ENCODE measurements around the gene PAIP2.
A peak's percentile ranks its signal among the peaks of the same experiment; 100 is the strongest.
"Not testable (repeated sequence)": the region's sequence is repeated elsewhere in the genome, so short reads cannot be mapped to it uniquely, and the experiment has no call there.

PAIP2 gene

GRCh38 chr5:139401546-139401945, 59.9 kb downstream of the PAIP2 start:
- intact Hi-C loops (cut with DNase I) = no loop called here
- no peak for DNase-seq

DNA sequence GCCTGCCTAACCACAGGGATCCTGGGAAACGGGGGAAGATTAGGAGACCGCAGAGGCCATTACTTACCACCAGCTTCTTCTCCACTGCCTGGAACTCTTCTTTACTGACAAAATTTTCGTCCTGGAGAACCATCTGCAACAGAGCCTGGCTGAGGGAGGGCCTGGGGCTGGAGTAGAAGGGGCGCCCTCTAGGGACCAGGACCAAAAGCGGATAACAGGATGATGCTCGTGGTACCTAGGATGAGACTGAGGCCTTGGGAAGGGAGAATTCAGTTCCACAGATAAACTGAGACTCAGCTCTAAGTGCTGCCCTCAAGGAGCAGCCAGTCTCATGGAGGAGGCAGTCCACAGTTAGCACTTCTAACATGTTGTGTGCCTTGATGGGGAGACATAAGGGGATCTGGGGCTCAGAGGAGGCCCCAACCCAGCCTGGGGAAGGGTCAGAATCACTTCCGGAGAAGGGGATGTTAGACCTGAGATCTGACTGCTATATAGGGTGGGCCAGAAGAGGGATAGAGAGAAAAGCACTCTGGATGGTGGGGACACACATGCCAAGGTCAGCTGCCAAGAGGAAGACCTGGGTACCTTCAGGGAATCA, 61.0 kb downstream of the PAIP2 start:
- no peak for DNase-seq
- intact Hi-C loops (cut with DNase I) = no loop called here

GRCh38 chr5:139403418-139403786, 61.7 kb downstream of the PAIP2 start:
- DNase-seq = no peak
- intact Hi-C loops (cut with DNase I) = no loop called here

DNA sequence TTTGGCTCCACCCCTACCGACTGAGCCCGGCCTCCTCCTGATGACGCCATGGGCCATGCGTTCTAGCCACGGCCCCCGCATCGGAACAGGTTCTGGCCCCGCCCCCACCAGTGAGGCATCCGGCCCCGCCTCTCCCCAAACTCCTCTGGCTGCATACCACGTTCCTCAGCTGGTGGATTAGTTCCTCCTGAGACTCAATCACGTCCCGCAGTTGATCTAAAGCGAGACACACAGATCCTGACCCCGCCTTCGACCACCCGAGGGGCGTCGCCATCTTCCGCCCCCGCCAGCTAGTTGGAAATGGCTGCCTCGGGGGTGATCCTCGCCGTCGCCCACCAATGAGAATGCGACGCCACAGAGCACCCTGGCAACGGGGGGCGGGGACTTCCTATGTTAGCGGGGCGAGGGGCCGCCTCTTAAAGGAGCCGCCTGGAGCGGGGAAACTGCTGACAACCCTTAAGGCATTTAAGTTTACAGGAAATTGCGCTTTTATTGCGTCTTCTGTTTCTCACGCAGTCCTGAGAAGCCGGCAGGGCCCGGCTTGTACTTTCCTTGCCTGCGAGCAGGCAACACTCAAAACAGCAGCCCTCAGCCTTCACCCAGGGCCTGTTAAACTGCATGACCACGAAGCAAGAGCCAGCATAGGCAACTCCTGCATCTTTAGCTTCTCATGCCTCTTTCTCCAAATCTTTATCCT, 62.3 kb downstream of the PAIP2 start, which contains the start of gene SPATA24:
Gene SPATA24, minus strand, starts transcription at position 303 of the 697 bp plus-strand sequence. Its CDS starts 29 bp downstream, at position 274.
- intact Hi-C loops (cut with DNase I) = no loop called here

DNA sequence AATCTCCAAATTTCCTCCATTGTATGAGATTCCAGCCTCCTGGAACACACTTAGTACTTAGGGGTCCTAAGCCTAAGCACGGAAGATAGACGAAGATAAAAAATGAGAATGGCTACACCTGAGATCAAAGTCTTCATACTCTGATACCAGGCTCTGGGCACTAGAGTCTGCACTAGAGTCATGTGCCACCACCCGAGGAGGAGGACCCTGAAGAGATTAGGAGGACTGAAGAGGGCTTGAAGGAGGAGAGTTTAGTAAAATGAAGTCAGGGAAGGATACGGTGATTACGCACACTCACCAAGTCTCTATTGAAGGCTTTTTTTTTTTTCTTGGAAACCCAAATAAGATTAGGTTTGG, 62.8 kb downstream of the PAIP2 start:
- intact Hi-C loops (cut with DNase I) = no loop called here
- DNase-seq = no peak

More for the DNA sequence above, 62.3 kb downstream of the PAIP2 start, which contains the start of gene SPATA24:
- DNase-seq = peak; percentile 96 to 99 (median 98)

- intact Hi-C loops (cut with DNase I) = loop anchor here (5.0 kb wide), 1 partner anchor 65 kb away; the partner anchor contains the start of gene PAIP2
- no peak for DNase-seq
Measured at GRCh38 chr5:139406963-139407362, 65.3 kb downstream of the PAIP2 start.

GRCh38 chr5:139407517-139407916, 65.9 kb downstream of the PAIP2 start:
- intact Hi-C loops (cut with DNase I) = loop anchor here (5.0 kb wide), 1 partner anchor 65 kb away; the partner anchor contains the start of gene PAIP2

GRCh38 chr5:139408191-139408590, 66.5 kb downstream of the PAIP2 start:
- intact Hi-C loops (cut with DNase I) = loop anchor here (5.0 kb wide), 1 partner anchor 66 kb away; the partner anchor contains the start of gene PAIP2

More at GRCh38 chr5:139407517-139407916, 65.9 kb downstream of the PAIP2 start:
- DNase-seq = no peak

GRCh38 chr5:139409116-139409515, 67.5 kb downstream of the PAIP2 start:
- not testable (repeated sequence) for DNase-seq
- intact Hi-C loops (cut with DNase I) = loop anchor here (5.0 kb wide), 1 partner anchor 67 kb away; the partner anchor contains the start of gene PAIP2

More at GRCh38 chr5:139408191-139408590, 66.5 kb downstream of the PAIP2 start:
- peak in 5 of 42 donors; percentile 12 to 58 (median 49) for DNase-seq

DNA sequence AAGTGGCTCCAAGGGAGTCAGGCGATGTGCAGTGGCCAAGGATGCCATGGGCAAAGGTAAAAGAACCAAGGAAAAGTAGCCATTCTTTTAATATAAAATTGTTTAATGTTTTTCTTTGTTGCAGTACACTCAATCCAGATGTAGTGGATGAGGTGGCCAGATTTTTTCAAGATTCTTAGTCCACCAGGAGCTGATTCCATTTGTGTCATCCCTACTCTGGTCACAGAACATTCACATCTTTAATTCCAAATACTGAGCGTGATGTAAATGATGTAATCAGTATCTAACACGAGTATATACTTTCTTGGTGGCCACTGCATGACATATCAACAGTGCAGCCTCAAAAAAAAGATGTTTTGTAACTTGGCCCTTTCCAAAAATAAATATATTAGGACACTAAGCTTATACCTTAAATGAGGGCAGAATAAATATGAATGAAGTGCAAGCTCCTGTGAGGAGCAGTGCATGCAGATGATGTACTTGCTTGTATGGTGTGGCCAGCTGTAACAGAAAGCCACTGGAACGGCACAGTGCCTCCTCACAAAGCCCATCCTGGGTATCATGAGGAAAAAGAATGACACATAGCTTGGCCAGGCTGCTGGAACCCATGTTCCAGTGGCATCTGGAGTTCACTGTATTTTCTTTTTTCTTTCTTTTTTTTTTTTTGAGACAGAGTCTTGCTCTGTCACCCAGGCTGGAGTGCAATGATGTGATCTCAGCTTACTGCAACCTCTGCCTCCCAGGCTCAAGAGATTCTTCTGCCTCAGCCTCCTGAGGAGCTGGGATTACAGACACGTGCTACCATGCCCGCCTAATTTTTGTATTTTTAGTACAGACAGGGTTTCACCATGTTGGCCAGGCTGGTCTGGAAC, 68.7 kb downstream of the PAIP2 start:
- intact Hi-C loops (cut with DNase I) = loop anchor here (10.0 kb wide), 1 partner anchor 154 kb away; the partner anchor contains the start of gene UBE2D2
- peak in 1 of 42 donors; percentile 21 for DNase-seq

GRCh38 chr5:139410993-139411828, 69.6 kb downstream of the PAIP2 start:
- intact Hi-C loops (cut with DNase I) = loop anchor here (10.0 kb wide), 1 partner anchor 154 kb away; the partner anchor contains the start of gene UBE2D2
- peak in 22 of 42 donors; percentile 13 to 81 (median 50) for DNase-seq

- DNase-seq = no peak
- intact Hi-C loops (cut with DNase I) = loop anchor here (10.0 kb wide), 1 partner anchor 152 kb away; the partner anchor contains the start of gene UBE2D2
Measured at GRCh38 chr5:139413153-139413552, 71.5 kb downstream of the PAIP2 start.

GRCh38 chr5:139413963-139414362, 72.3 kb downstream of the PAIP2 start:
- intact Hi-C loops (cut with DNase I) = loop anchor here (10.0 kb wide), 1 partner anchor 151 kb away; the partner anchor contains the start of gene UBE2D2
- DNase-seq = peak in 1 of 42 donors; percentile 2

DNA sequence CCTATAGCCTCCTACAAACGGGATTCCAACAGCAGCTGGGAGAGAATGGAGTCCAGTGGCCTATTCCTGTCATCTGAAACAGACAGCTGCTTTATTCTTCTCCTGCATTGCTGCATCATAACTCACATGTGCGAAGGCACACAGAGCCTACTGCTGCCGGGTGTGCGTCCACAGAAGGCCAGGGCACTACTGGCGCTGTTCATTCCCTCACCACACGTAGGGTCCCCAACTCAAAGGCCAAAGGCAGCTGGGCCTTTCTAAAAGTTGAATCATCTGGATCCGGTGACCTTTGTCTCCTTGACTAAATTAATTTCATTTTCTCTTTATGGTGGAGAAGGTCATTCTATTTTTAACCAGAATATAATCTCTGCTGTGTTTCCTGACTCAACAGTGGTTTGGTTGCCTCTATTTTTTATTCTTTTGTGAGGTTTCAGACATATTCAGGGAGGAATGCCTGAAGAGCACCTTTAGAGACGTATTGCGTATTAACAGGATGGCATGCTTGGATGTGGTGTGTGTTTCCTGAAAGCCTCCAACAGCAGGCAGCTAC, 73.0 kb downstream of the PAIP2 start:
- intact Hi-C loops (cut with DNase I) = loop anchor here (10.0 kb wide), 1 partner anchor 150 kb away; the partner anchor contains the start of gene UBE2D2
- DNase-seq = peak in 26 of 42 donors; percentile 17 to 79 (median 49)

DNA sequence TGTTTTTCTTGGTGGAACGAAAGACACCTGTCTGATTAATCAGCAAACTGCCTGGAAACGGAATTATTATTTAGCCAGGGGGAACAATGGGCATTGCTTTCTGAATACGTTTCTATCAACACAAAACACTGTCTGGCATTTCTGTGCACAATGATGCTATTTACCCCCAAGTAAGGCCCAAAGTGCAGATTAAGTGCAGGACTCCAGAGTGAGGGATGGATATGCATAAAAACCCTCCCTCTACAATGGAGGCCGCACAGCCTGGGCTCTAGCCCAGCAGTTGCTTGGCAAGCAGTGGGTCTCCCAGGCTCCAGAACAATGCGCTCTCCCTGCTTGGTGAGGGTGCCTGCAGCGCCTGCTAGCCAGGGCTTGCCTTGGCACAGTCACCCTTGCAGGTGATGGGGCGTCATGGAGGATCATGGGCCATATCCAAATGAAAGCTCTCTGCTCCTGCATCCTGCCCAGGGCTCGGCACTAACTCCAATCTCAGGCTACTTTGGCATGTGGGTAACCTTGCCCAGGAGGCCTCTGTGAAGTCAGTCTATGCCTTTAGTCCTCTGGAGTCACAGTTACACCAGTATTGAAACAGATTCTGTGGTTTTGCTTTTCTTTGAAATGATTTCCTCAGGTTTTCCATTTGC, 73.7 kb downstream of the PAIP2 start:
- intact Hi-C loops (cut with DNase I) = loop anchor here (10.0 kb wide), 1 partner anchor 149 kb away; the partner anchor contains the start of gene UBE2D2
- peak; percentile 53 to 92 (median 82) for DNase-seq

- intact Hi-C loops (cut with DNase I) = loop anchor here (10.0 kb wide), 1 partner anchor 149 kb away; the partner anchor contains the start of gene UBE2D2
- DNase-seq = no peak
Measured at GRCh38 chr5:139415869-139416268, 74.2 kb downstream of the PAIP2 start.

DNA sequence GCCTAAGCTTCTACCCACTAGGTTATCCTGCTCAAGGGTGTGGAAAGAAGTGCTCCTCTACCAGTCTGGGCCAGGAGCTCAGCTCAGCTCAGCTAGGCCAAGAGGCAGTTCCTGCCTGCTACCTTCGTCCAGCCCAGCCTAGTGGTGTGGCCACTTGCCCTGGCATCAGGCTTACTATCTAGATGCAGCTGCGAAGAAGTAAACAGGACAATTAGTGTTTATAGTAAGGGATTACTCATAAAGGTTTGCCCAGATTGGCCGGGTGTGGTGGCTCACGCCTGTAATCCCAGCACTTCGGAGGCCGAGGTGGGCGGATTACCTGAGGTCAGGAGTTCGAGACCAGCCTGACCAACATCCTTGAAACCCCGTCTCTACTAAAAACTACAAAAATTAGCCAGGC, 75.0 kb downstream of the PAIP2 start:
- intact Hi-C loops (cut with DNase I) = loop anchor here (10.0 kb wide), 1 partner anchor 148 kb away; the partner anchor contains the start of gene UBE2D2
- DNase-seq = peak in 2 of 42 donors; percentile 24 to 38
